ENCODE measurements around the gene WDR6.

- TF ChIP-seq EZH2 (IDR thresholded peaks at IDR 0.05; ENCODE audit: low read depth), result no peak
- TF ChIP-seq, protein P1, sequence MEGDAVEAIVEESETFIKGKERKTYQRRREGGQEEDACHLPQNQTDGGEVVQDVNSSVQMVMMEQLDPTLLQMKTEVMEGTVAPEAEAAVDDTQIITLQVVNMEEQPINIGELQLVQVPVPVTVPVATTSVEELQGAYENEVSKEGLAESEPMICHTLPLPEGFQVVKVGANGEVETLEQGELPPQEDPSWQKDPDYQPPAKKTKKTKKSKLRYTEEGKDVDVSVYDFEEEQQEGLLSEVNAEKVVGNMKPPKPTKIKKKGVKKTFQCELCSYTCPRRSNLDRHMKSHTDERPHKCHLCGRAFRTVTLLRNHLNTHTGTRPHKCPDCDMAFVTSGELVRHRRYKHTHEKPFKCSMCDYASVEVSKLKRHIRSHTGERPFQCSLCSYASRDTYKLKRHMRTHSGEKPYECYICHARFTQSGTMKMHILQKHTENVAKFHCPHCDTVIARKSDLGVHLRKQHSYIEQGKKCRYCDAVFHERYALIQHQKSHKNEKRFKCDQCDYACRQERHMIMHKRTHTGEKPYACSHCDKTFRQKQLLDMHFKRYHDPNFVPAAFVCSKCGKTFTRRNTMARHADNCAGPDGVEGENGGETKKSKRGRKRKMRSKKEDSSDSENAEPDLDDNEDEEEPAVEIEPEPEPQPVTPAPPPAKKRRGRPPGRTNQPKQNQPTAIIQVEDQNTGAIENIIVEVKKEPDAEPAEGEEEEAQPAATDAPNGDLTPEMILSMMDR (conservative IDR thresholded peaks at IDR 0.05), result no peak
Measured at GRCh38 chr3:48970586-48970985, 36.6 kb upstream of the WDR6 start.

All from PC-9 (cell line).